WTC11 (cell line): ENCODE results near the gene DUS1L. TPM values are rescaled to one million over a fixed set of nuclear protein-coding genes. Genes with fewer than 3 reads are reported as not detected.
A peak's percentile ranks its signal among the peaks of the same experiment; 100 is the strongest.

Experiments used
- ATAC-seq: fragments of 200-7000 bp; cut with Tn5 transposase; 2 replicates; pipeline ENCODE4 v1.10.0; 2021; ENCODE audit warnings: mild to moderate bottlenecking, moderate library complexity
- CTCF ChIA-PET: fragments of 300-600 bp; sonication (Branson Sonifier 250); formaldehyde crosslinking; loops from one replicate; lab custom pipeline; 2021; ENCODE audit warnings: antibody characterized with exemption; lab: Charles Lee
- POLR2A ChIA-PET: fragments of 350-600 bp; sonication (Branson Sonifier 250); formaldehyde crosslinking; loops from one replicate; lab custom pipeline; 2021; ENCODE audit warnings: antibody characterized with exemption; lab: Charles Lee
- DNase-seq: peaks from one replicate; pipeline ENCODE4 v3.0.0; 2021; ENCODE audit warnings: low spot score
- H3K27ac Mint-ChIP-seq: 2 replicates; pipeline ENCODE4 v1.8.0; 2021; ENCODE audit warnings: mixed read lengths
- H3K27me3 Mint-ChIP-seq: 2 replicates; pipeline ENCODE4 v1.8.0; 2021; ENCODE audit warnings: low read depth, mild to moderate bottlenecking, moderate library complexity, mixed read lengths
- H3K36me3 Mint-ChIP-seq: 2 replicates; pipeline ENCODE4 v1.8.0; 2021; ENCODE audit warnings: mixed read lengths
- H3K4me1 Mint-ChIP-seq: 2 replicates; pipeline ENCODE4 v1.8.0; 2022; ENCODE audit warnings: mixed read lengths
- H3K4me3 Mint-ChIP-seq: 2 replicates; pipeline ENCODE4 v1.8.0; 2021; ENCODE audit warnings: mild to moderate bottlenecking, moderate library complexity, mixed read lengths
- H3K9me3 Mint-ChIP-seq: 2 replicates; pipeline ENCODE4 v1.8.0; 2021; ENCODE audit warnings: mixed read lengths
- AR ChIP-seq: fragments of 250-450 bp; sonication (Bioruptor Pico); IDR thresholded peaks from 2 replicates; pipeline ENCODE4 v1.9.0; 2021; ENCODE audit warnings: mild to moderate bottlenecking
- CREB1 ChIP-seq: sonication (generic); formaldehyde crosslinking; IDR thresholded peaks from 2 replicates; pipeline ENCODE4 v1.8.0; 2023; ENCODE audit warnings: mild to moderate bottlenecking, missing genetic modification reagents
- ELF4 ChIP-seq: sonication (generic); formaldehyde crosslinking; IDR thresholded peaks from 2 replicates; pipeline ENCODE4 v1.8.1; 2022; ENCODE audit warnings: low read depth, mild to moderate bottlenecking, moderate library complexity, missing genetic modification reagents
- EMX1 ChIP-seq: fragments of 250-450 bp; sonication (Bioruptor Pico); IDR thresholded peaks from 2 replicates; pipeline ENCODE4 v1.8.0; 2021; ENCODE audit warnings: mild to moderate bottlenecking
- ERG ChIP-seq: fragments of 250-450 bp; sonication (Bioruptor Pico); IDR thresholded peaks from 2 replicates; pipeline ENCODE4 v1.8.0; 2021; ENCODE audit warnings: mild to moderate bottlenecking
- GABPB1 ChIP-seq: sonication (generic); formaldehyde crosslinking; IDR thresholded peaks from 2 replicates; pipeline ENCODE4 v1.8.1; 2023; ENCODE audit warnings: mild to moderate bottlenecking, missing genetic modification reagents
- JAZF1 ChIP-seq: fragments of 250-450 bp; sonication (Bioruptor Pico); IDR thresholded peaks from 2 replicates; pipeline ENCODE4 v1.9.0; 2021; ENCODE audit warnings: moderate library complexity, mild to moderate bottlenecking, inconsistent platforms
- KAT7 ChIP-seq: sonication (generic); formaldehyde crosslinking; IDR thresholded peaks from 2 replicates; pipeline ENCODE4 v1.8.1; 2023; ENCODE audit warnings: missing genetic modification reagents, mild to moderate bottlenecking, borderline replicate concordance
- NFATC4 ChIP-seq: fragments of 250-450 bp; sonication (Bioruptor Pico); IDR thresholded peaks from 2 replicates; pipeline ENCODE4 v1.9.0; 2021; ENCODE audit warnings: mild to moderate bottlenecking
- RELA ChIP-seq: sonication (generic); formaldehyde crosslinking; IDR thresholded peaks from 2 replicates; pipeline ENCODE4 v1.8.1; 2022; ENCODE audit warnings: missing genetic modification reagents, mild to moderate bottlenecking, borderline replicate concordance
- RORB ChIP-seq: fragments of 250-450 bp; sonication (Bioruptor Pico); IDR thresholded peaks from 2 replicates; pipeline ENCODE4 v1.9.0; 2021; ENCODE audit warnings: mild to moderate bottlenecking
- SMAD4 ChIP-seq: sonication (generic); formaldehyde crosslinking; IDR thresholded peaks from 2 replicates; pipeline ENCODE4 v1.8.0; 2022; ENCODE audit warnings: mild to moderate bottlenecking, missing genetic modification reagents
- SOX15 ChIP-seq: fragments of 250-450 bp; sonication (Bioruptor Pico); IDR thresholded peaks from 2 replicates; pipeline ENCODE4 v1.9.0; 2021; ENCODE audit warnings: mild to moderate bottlenecking
- STAT6 ChIP-seq: sonication (generic); formaldehyde crosslinking; conservative IDR thresholded peaks from 2 replicates; pipeline ENCODE4 v1.8.1; 2023; ENCODE audit warnings: mild to moderate bottlenecking, low read depth, missing genetic modification reagents, moderate library complexity
- ZMAT4 ChIP-seq: fragments of 250-450 bp; sonication (Bioruptor Pico); IDR thresholded peaks from 2 replicates; pipeline ENCODE4 v1.9.0; 2021; ENCODE audit warnings: mild to moderate bottlenecking
- ZNF416 ChIP-seq: fragments of 250-450 bp; sonication (Bioruptor Pico); IDR thresholded peaks from 2 replicates; pipeline ENCODE4 v1.9.0; 2021; ENCODE audit warnings: mild to moderate bottlenecking, inconsistent platforms
- ZNF532 ChIP-seq: fragments of 250-450 bp; sonication (Bioruptor Pico); IDR thresholded peaks from 2 replicates; pipeline ENCODE4 v1.9.0; 2021; ENCODE audit warnings: mild to moderate bottlenecking, borderline replicate concordance
- ZNF671 ChIP-seq: fragments of 250-450 bp; sonication (Bioruptor Pico); IDR thresholded peaks from 2 replicates; pipeline ENCODE4 v1.8.0; 2021; ENCODE audit warnings: mild to moderate bottlenecking
- total RNA-seq: library from RNA; stranded (reverse); gene quantifications from 3 replicates; pipeline ENCODE4 v1.2.3, GENCODE V29; 2021

Gene DUS1L
- total RNA-seq, 1 experiment from 2014 or later, result 120 TPM

GRCh38 chr17:82077617-82078358 lies 12.2 kb upstream of the DUS1L start (continued):
- TF ChIP-seq ELF4 (no peak), SOX15 (CRISPR knock-in tag) (no peak), JAZF1 (CRISPR knock-in tag) (no peak), RORB (CRISPR knock-in tag) (no peak), KAT7 (CRISPR knock-in tag) (no peak), SMAD4 (CRISPR knock-in tag) (no peak), RELA (CRISPR knock-in tag) (no peak)
- TF ChIP-seq, all 79 proteins: peak for 2

- ATAC-seq, result peak; percentile 52
- H3K9me3 Mint-ChIP-seq, result no peaks in the 10 kb centered on the region
- no peak overlapping the region for H3K4me3 Mint-ChIP-seq
- ChIA-PET POLR2A (interaction anchor here (0.7 to 1.2 kb wide), 3 partner anchors 47 to 142 kb away, joined by 3 to 4 read pairs (median 3); partner anchors contain the start of genes CENPX and LRRC45), CTCF (interaction anchor here (0.6 to 4.9 kb wide), 8 partner anchors 10 to 80 kb away, joined by 3 to 37 read pairs (median 5); partner anchors contain the start of genes DCXR and RAC3)
- no peak for TF ChIP-seq KAT7 (CRISPR knock-in tag)
- TF ChIP-seq GABPB1 (CRISPR knock-in tag), result 0 out of 2 replicates have a peak, but pooled peaks have one; percentile 13
- TF ChIP-seq STAT6 (CRISPR knock-in tag), result no peak
- TF ChIP-seq CREB1 (CRISPR knock-in tag), result no peak
- H3K36me3 Mint-ChIP-seq, result peaks cover 9% of the 10 kb centered on the region
- DNase-seq, result no peak
- peak overlapping the region; percentile 82 for H3K27ac Mint-ChIP-seq
- H3K27me3 Mint-ChIP-seq, result peaks cover 15% of the 10 kb centered on the region
- no peaks in the 10 kb centered on the region for H3K4me1 Mint-ChIP-seq
Measured at GRCh38 chr17:82076785-82077591, 11.4 kb upstream of the DUS1L start.

GRCh38 chr17:82076018-82076784 lies 10.6 kb upstream of the DUS1L start:
- ATAC-seq (no peak), DNase-seq (no peak)
- Mint-ChIP-seq H3K4me1 (no peaks in the 10 kb centered on the region), H3K4me3 (no peak overlapping the region), H3K27ac (peak overlapping the region; percentile 82), H3K9me3 (no peaks in the 10 kb centered on the region), H3K36me3 (peaks cover 9% of the 10 kb centered on the region), H3K27me3 (peaks cover 15% of the 10 kb centered on the region)
- TF ChIP-seq ZNF416 (CRISPR knock-in tag), result peak; percentile 77; the same call in 1 of the 2 replicates
- no peak for TF ChIP-seq ZMAT4 (CRISPR knock-in tag)
- peak; percentile 35; the same call in 1 of the 2 replicates for TF ChIP-seq NFATC4
- TF ChIP-seq ERG (CRISPR knock-in tag), result peak; percentile 60
- TF ChIP-seq ZNF671, result peak; percentile 50; the same call in 1 of the 2 replicates
- TF ChIP-seq ZNF532, result no peak
- TF ChIP-seq EMX1 (CRISPR knock-in tag), result peak; percentile 25; the same call in 1 of the 2 replicates
- 0 out of 2 replicates have a peak, but pooled peaks have one; percentile 21 for TF ChIP-seq AR (CRISPR knock-in tag)
- ChIA-PET CTCF (interaction anchor here (0.6 to 4.9 kb wide), 6 partner anchors 10 to 46 kb away, joined by 3 to 37 read pairs (median 6); partner anchors contain the start of genes DCXR and RAC3), POLR2A (interaction anchor here (0.9 to 1.2 kb wide), 3 partner anchors 22 to 53 kb away, joined by 3 to 5 read pairs (median 4); partner anchors contain the start of genes CENPX, FASN and LRRC45)
